Measurements from ENCODE around the gene SCN4A.
"Not testable (repeated sequence)": the region's sequence is repeated elsewhere in the genome, so short reads cannot be mapped to it uniquely, and the experiment has no call there.

The SCN4A gene

GRCh38 chr17:63917646-63918045, 55.1 kb downstream of the SCN4A start:
- no peak for DNase-seq (ENCODE audit: low read depth in 2 of 2, low spot score in 1 of 2)

GRCh38 chr17:63917206-63917605, 55.5 kb downstream of the SCN4A start:
- not testable (repeated sequence) for DNase-seq (ENCODE audit: low read depth in 2 of 2, low spot score in 1 of 2)

DNA sequence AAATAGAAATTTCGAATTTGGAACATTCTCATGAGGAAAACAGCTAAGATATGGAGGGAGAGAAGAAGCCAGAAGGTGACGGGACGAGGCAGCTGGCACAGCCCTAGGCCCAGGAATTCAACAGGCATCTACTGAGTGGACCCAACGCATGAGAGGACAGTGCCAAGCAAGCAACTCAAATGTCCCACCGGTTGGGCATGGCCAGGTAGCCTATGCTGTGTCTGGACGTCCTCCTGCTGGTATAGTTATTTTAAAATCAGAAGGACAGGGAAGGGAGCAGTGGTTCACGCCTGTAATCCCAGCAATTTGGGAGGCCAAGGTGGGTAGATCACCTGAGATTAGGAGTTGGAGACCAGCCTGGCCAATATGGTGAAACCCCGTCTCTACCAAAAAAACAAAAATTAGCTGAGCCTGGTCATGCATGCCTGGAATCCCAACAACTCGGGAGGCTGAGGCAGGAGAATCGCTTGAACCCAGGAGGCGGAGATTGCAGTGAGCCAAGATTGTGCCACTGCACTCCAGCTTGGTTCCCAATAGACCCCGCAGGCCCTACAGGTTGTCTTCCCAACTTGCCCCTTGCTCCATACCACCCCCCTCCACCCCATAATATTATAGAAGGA, 56.0 kb downstream of the SCN4A start:
- DNase-seq (ENCODE audit: low read depth in 2 of 2, low spot score in 1 of 2): no peak

GRCh38 chr17:63915753-63916152, 57.0 kb downstream of the SCN4A start:
- DNase-seq (ENCODE audit: low read depth in 2 of 2, low spot score in 1 of 2): not testable (repeated sequence)

DNA sequence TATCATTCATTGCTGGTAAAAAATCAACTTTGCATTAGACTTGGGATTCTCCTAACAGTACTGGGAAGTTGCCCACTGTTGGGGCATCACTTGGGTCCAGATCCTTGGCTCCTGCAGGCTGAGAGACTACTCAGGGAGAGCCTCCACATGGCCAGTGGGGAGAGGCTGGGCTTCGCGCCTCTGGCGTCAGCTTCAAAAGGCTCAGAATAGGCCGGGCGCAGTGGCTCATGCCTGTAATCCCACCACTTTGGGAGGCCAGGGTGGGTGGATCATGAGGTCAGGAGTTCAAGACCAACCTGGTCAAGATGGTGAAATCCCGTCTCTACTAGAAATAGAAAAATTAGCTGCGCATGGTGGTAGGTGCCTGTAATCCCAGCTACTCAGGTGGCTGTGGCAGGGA, 58.2 kb downstream of the SCN4A start:
- no peak for DNase-seq (ENCODE audit: low read depth in 2 of 2, low spot score in 1 of 2)

DNA sequence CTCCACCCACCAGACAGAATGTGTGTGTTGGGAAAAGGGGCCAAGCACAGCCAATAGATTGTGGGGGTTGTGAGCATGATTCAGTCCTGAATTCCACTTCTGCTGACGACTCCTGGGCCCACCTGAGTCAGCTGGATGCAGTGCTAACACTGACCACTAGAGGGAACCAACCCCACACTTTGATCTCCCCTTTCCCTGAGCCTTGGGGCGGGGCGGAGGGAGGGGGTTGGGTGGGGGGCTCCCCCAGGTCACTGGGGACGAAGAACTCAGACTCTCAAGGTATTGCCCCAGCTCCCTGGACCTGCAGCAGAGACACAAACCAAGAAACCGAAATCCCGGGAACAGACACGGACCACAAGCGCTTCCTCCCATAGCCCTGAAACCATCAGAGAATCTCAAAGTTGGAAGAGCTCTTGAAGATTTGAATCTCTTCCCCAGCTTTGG, 61.0 kb downstream of the SCN4A start:
- DNase-seq (ENCODE audit: low read depth in 2 of 2, low spot score in 1 of 2): peak; percentile 44 to 47

- DNase-seq (ENCODE audit: low read depth in 2 of 2, low spot score in 1 of 2): no peak
Measured at GRCh38 chr17:63911041-63911635, 61.6 kb downstream of the SCN4A start, which contains the start of gene CSHL1. Gene CSHL1 (minus strand): TSS chr17:63911258. CDS start chr17:63911196, 62 bp downstream.

- no peak for DNase-seq (ENCODE audit: low read depth in 2 of 2, low spot score in 1 of 2)
Measured at GRCh38 chr17:63910096-63910495, 62.6 kb downstream of the SCN4A start.

DNA sequence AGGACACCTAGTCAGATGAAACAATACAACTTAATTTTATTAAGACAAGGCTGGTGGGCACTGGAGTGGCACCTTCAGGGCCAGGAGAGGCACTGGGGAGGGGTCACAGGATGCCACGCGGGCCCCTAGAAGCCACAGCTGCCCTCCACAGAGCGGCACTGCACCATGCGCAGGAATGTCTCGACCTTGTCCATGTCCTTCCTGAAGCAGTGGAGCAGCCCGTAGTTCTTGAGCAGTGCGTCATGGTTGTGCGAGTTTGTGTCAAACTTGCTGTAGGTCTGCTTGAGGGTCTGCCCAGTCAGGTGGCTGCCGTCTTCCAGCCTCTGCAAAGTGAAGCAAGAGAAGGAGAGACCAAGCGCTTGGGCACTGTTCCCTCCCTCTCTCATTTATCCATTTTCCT, 63.1 kb downstream of the SCN4A start:
- not testable (repeated sequence) for DNase-seq (ENCODE audit: low read depth in 2 of 2, low spot score in 1 of 2)

GRCh38 chr17:63907161-63907778, 65.4 kb downstream of the SCN4A start:
- DNase-seq (ENCODE audit: low read depth in 2 of 2, low spot score in 1 of 2): not testable (repeated sequence)

GRCh38 chr17:63904796-63905195, 67.9 kb downstream of the SCN4A start:
- DNase-seq (ENCODE audit: low read depth in 2 of 2, low spot score in 1 of 2): not testable (repeated sequence)

GRCh38 chr17:63903787-63904201, 68.9 kb downstream of the SCN4A start:
- not testable (repeated sequence) for DNase-seq (ENCODE audit: low read depth in 2 of 2, low spot score in 1 of 2)

- DNase-seq (ENCODE audit: low read depth in 2 of 2, low spot score in 1 of 2): not testable (repeated sequence)
Measured at GRCh38 chr17:63901971-63902370, 70.7 kb downstream of the SCN4A start.

GRCh38 chr17:63898899-63899798, 73.6 kb downstream of the SCN4A start:
- not testable (repeated sequence) for DNase-seq (ENCODE audit: low read depth in 2 of 2, low spot score in 1 of 2)

GRCh38 chr17:63896524-63897354, 76.0 kb downstream of the SCN4A start, which contains the start of gene CSH1:
Gene CSH1 (minus strand): TSS chr17:63896574. CDS start chr17:63896511, 63 bp downstream.
- not testable (repeated sequence) for DNase-seq (ENCODE audit: low read depth in 2 of 2, low spot score in 1 of 2)

DNA sequence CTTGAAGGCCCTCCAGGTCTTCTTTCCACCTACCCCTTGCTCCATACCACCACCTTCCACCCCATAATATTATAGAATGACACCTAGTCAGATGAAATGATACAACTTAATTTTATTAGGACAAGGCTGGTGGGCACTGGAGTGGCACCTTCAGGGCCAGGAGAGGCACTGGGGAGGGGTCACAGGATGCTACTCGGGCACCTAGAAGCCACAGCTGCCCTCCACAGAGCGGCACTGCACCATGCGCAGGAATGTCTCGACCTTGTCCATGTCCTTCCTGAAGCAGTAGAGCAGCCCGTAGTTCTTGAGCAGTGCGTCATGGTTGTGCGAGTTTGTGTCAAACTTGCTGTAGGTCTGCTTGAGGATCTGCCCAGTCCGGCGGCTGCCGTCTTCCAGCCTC, 77.9 kb downstream of the SCN4A start:
- DNase-seq (ENCODE audit: low read depth in 2 of 2, low spot score in 1 of 2): not testable (repeated sequence)

DNA sequence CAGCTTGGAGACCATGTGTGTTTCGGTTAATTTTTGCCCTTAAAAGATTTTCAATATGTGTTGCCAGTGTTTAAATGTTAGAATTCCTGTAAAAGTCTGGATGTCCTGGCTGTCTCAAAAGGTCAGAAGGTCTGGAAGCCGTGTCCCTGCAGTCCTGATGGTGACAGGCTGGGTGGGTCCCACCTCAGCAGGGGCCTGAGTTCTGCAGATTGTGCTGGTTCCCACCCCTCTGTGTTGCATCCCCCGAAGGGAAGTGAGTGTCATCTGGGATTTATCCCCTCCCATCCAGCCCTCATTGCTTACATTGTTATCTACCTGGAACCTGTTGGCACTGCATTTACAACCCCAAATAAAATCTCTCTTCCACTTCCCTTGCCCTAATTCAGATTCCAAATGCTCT, 78.7 kb downstream of the SCN4A start:
- not testable (repeated sequence) for DNase-seq (ENCODE audit: low read depth in 2 of 2, low spot score in 1 of 2)

- not testable (repeated sequence) for DNase-seq (ENCODE audit: low read depth in 2 of 2, low spot score in 1 of 2)
Measured at GRCh38 chr17:63892316-63893037, 80.2 kb downstream of the SCN4A start.

- not testable (repeated sequence) for DNase-seq (ENCODE audit: low read depth in 2 of 2, low spot score in 1 of 2)
Measured at GRCh38 chr17:63889026-63889848, 83.5 kb downstream of the SCN4A start.

Data from stimulated activated CD8-positive, alpha-beta memory T cell treated with anti-CD3 and anti-CD28 coated beads, Interleukin-4, amount 100 ng/mL, for 1 hour (primary cell).